Measurements from ENCODE around the gene BDKRB2. TPM values are rescaled to one million over a fixed set of nuclear protein-coding genes. Genes with fewer than 3 reads are reported as not detected.

The BDKRB2 gene
- total RNA-seq, 1 experiment from 2014 or later: 0.21 TPM

DNA sequence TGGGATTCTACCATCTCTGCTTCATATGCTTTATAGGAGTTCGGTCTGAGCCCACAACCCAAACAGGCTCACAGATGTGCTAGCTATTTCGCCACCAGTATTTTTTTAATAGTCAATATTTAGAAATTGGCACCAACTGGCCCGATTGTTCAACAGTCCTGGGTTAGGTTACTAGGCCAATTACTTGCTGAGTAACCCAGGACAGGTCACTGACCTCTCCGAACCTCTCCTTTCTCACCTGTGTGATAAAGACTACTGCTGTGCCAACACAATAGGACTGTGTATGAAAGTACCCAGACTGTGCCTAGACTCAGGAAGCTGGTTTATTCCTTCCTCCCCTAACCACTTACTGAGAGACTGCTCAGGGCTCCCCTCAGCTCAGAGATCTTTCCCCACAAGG lies 8.3 kb downstream of the BDKRB2 start:
- no peaks in the 10 kb centered on the region for H3K4me1 ChIP-seq (ENCODE audit: insufficient read depth, low read length, poor library complexity, severe bottlenecking)
- ChIA-PET POLR2A (ENCODE audit: low non-redundant PET) (no interaction called here), CTCF (no interaction called here)
- no peak for TF ChIP-seq EZH2 (IDR thresholded peaks at IDR 0.05; ENCODE audit: borderline replicate concordance, low read depth, low read length, poor library complexity, severe bottlenecking)
- TF ChIP-seq, protein P1, sequence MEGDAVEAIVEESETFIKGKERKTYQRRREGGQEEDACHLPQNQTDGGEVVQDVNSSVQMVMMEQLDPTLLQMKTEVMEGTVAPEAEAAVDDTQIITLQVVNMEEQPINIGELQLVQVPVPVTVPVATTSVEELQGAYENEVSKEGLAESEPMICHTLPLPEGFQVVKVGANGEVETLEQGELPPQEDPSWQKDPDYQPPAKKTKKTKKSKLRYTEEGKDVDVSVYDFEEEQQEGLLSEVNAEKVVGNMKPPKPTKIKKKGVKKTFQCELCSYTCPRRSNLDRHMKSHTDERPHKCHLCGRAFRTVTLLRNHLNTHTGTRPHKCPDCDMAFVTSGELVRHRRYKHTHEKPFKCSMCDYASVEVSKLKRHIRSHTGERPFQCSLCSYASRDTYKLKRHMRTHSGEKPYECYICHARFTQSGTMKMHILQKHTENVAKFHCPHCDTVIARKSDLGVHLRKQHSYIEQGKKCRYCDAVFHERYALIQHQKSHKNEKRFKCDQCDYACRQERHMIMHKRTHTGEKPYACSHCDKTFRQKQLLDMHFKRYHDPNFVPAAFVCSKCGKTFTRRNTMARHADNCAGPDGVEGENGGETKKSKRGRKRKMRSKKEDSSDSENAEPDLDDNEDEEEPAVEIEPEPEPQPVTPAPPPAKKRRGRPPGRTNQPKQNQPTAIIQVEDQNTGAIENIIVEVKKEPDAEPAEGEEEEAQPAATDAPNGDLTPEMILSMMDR (conservative IDR thresholded peaks at IDR 0.05; ENCODE audit: low read depth, low read length): no peak
- no peak overlapping the region for H3K4me3 ChIP-seq (ENCODE audit: low read depth, low read length, poor library complexity, severe bottlenecking)
- no peak overlapping the region for H3K27ac ChIP-seq (ENCODE audit: low read depth, low read length, poor library complexity, severe bottlenecking)
- no TSS peak for BruUV-seq (replicated peaks)
- intact Hi-C loops (cut with micrococcal nuclease; ENCODE audit: unreplicated experiment): no loop called here
- H3K27me3 ChIP-seq (replicated peaks; ENCODE audit: insufficient read depth, low read depth, low read length, poor library complexity): no peaks in the 10 kb centered on the region
- H3K9me3 ChIP-seq (ENCODE audit: low read depth, low read length, poor library complexity, severe bottlenecking): peaks cover 3% of the 10 kb centered on the region
- H3K36me3 ChIP-seq (ENCODE audit: insufficient read depth, low read length, poor library complexity, severe bottlenecking): no peaks in the 10 kb centered on the region
- DNase-seq (ENCODE audit: low spot score): no peak

DNA sequence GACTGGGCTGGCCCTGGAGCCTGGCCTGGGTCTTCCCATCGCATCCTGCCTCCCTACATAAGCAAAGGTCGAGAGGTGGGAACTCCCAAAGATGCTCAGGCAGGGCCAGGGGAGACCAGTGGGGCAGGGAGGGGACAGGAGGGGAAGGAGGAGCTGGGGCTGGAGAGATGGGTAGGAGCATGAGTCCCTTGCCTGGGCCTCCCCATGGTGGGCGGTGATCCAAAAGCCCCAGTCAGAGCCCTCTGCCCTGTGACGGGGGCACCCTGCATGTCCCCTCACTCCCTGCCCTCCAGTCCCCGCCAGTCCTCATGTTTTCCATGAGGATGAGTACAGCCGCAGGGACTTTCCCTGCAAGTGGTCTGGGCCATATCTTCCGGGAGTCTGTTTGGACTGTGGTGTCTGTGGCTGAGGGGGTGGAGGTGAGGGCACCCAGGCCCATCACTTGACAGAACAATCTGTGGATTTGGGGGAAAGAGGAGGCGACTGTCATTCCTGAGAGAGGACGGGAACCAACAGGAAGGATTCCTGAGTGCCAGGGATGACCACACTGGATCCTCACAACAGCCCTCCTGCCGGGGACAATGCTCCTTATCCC lies 9.3 kb downstream of the BDKRB2 start:
- TF ChIP-seq, protein P1 (conservative IDR thresholded peaks at IDR 0.05; ENCODE audit: low read depth, low read length): no peak
- no peak for TF ChIP-seq EZH2 (IDR thresholded peaks at IDR 0.05; ENCODE audit: borderline replicate concordance, low read depth, low read length, poor library complexity, severe bottlenecking)
- no peak for DNase-seq (ENCODE audit: low spot score)
- ChIA-PET POLR2A (ENCODE audit: low non-redundant PET) (no interaction called here), CTCF (no interaction called here)
- Histone ChIP-seq H3K36me3 (ENCODE audit: insufficient read depth, low read length, poor library complexity, severe bottlenecking) (no peaks in the 10 kb centered on the region), H3K27me3 (replicated peaks; ENCODE audit: insufficient read depth, low read depth, low read length, poor library complexity) (no peaks in the 10 kb centered on the region), H3K4me1 (ENCODE audit: insufficient read depth, low read length, poor library complexity, severe bottlenecking) (no peaks in the 10 kb centered on the region), H3K27ac (ENCODE audit: low read depth, low read length, poor library complexity, severe bottlenecking) (no peak overlapping the region), H3K4me3 (ENCODE audit: low read depth, low read length, poor library complexity, severe bottlenecking) (no peak overlapping the region), H3K9me3 (ENCODE audit: low read depth, low read length, poor library complexity, severe bottlenecking) (peaks cover 3% of the 10 kb centered on the region)
- no TSS peak for BruUV-seq (replicated peaks)
- intact Hi-C loops (cut with micrococcal nuclease; ENCODE audit: unreplicated experiment): no loop called here

DNA sequence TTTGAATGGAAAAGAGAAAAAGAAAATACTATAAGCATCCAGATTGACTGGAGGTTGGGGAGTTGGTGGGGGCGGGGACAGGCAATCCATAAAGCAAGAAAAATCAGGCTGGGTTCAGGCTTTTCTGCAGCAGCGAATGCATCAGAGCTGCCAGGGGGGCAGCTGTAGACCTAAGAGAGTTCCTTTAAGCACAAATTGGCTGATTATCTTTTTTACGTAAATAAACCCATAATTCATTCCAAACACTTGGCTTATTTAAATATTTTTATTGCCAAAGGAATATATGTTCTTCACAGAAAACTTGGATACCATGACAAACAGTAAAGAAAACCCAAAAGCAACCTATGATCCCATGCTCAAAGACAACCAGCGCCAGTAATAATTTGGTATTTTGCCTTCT lies 10.2 kb downstream of the BDKRB2 start:
- no peaks in the 10 kb centered on the region for H3K27me3 ChIP-seq (replicated peaks; ENCODE audit: insufficient read depth, low read depth, low read length, poor library complexity)
- CTCF ChIA-PET: no interaction called here
- BruUV-seq (replicated peaks): no TSS peak
- POLR2A ChIA-PET (ENCODE audit: low non-redundant PET): no interaction called here
- no peak overlapping the region for H3K27ac ChIP-seq (ENCODE audit: low read depth, low read length, poor library complexity, severe bottlenecking)
- peaks cover 3% of the 10 kb centered on the region for H3K9me3 ChIP-seq (ENCODE audit: low read depth, low read length, poor library complexity, severe bottlenecking)
- no peak for DNase-seq (ENCODE audit: low spot score)
- intact Hi-C loops (cut with micrococcal nuclease; ENCODE audit: unreplicated experiment): no loop called here
- H3K4me1 ChIP-seq (ENCODE audit: insufficient read depth, low read length, poor library complexity, severe bottlenecking): no peaks in the 10 kb centered on the region
- no peaks in the 10 kb centered on the region for H3K36me3 ChIP-seq (ENCODE audit: insufficient read depth, low read length, poor library complexity, severe bottlenecking)
- no peak overlapping the region for H3K4me3 ChIP-seq (ENCODE audit: low read depth, low read length, poor library complexity, severe bottlenecking)
- TF ChIP-seq EZH2 (IDR thresholded peaks at IDR 0.05; ENCODE audit: borderline replicate concordance, low read depth, low read length, poor library complexity, severe bottlenecking): no peak

Data from A673 (cell line).